ENCODE measurements around the gene HERPUD2.
A peak's percentile ranks its signal among the peaks of the same experiment; 100 is the strongest.
"Not testable (repeated sequence)": the region's sequence is repeated elsewhere in the genome, so short reads cannot be mapped to it uniquely, and the experiment has no call there.

The HERPUD2 gene

GRCh38 chr7:35697414-35698175, 2.7 kb upstream of the HERPUD2 start:
- DNase-seq (ENCODE audit: low read depth), result no peak

GRCh38 chr7:35695987-35696386, 1.1 kb upstream of the HERPUD2 start:
- no peak for TF ChIP-seq CTCF (IDR thresholded peaks at IDR 0.05; ENCODE audit: control insufficient read depth, extremely low read depth, insufficient read depth)
- peak overlapping the region; percentile 98 for H3K4me3 ChIP-seq (ENCODE audit: low read depth, low read length)
- no peak for DNase-seq (ENCODE audit: low read depth)

More at GRCh38 chr7:35697414-35698175, 2.7 kb upstream of the HERPUD2 start:
- H3K4me3 ChIP-seq (ENCODE audit: low read depth, low read length), result no peak overlapping the region
- no peak for TF ChIP-seq CTCF (IDR thresholded peaks at IDR 0.05; ENCODE audit: control insufficient read depth, extremely low read depth, insufficient read depth)

GRCh38 chr7:35695473-35695850, 527 bp upstream of the HERPUD2 start:
- DNase-seq (ENCODE audit: low read depth), result no peak
- no peak for TF ChIP-seq CTCF (IDR thresholded peaks at IDR 0.05; ENCODE audit: control insufficient read depth, extremely low read depth, insufficient read depth)
- H3K4me3 ChIP-seq (ENCODE audit: low read depth, low read length), result peak overlapping the region; percentile 98

- DNase-seq (ENCODE audit: low read depth), result no peak
- H3K4me3 ChIP-seq (ENCODE audit: low read depth, low read length), result peak overlapping the region; percentile 98
- TF ChIP-seq CTCF (IDR thresholded peaks at IDR 0.05; ENCODE audit: control insufficient read depth, extremely low read depth, insufficient read depth), result no peak
Observed at GRCh38 chr7:35694161-35694783, 663 bp downstream of the HERPUD2 start.

- H3K4me3 ChIP-seq (ENCODE audit: low read depth, low read length), result no peak overlapping the region
- no peak for TF ChIP-seq CTCF (IDR thresholded peaks at IDR 0.05; ENCODE audit: control insufficient read depth, extremely low read depth, insufficient read depth)
- DNase-seq (ENCODE audit: low read depth), result no peak
Observed at GRCh38 chr7:35691827-35692307, 3.1 kb downstream of the HERPUD2 start.

- DNase-seq (ENCODE audit: low read depth), result no peak
- TF ChIP-seq CTCF (IDR thresholded peaks at IDR 0.05; ENCODE audit: control insufficient read depth, extremely low read depth, insufficient read depth), result no peak
- H3K4me3 ChIP-seq (ENCODE audit: low read depth, low read length), result no peak overlapping the region
Observed at GRCh38 chr7:35691366-35691765, 3.6 kb downstream of the HERPUD2 start.

- H3K4me3 ChIP-seq (ENCODE audit: low read depth, low read length); DNase-seq (ENCODE audit: low read depth): not testable (repeated sequence)
Observed at GRCh38 chr7:35690614-35691013, 4.3 kb downstream of the HERPUD2 start.

Measured in LNCaP clone FGC (cell line).